GM18517 (cell line): Measurements from ENCODE around the gene CLASP1.
"Not testable (repeated sequence)": the region's sequence is repeated elsewhere in the genome, so short reads cannot be mapped to it uniquely, and the experiment has no call there.

Experiments used
- ATAC-seq: cut with Tn5 transposase; IDR thresholded peaks from one replicate; pipeline ENCODE4 v1.9.1; 2021; ENCODE audit warnings: mild to moderate bottlenecking, moderate library complexity; ENCODE audit not compliant: unreplicated experiment

The CLASP1 gene

DNA sequence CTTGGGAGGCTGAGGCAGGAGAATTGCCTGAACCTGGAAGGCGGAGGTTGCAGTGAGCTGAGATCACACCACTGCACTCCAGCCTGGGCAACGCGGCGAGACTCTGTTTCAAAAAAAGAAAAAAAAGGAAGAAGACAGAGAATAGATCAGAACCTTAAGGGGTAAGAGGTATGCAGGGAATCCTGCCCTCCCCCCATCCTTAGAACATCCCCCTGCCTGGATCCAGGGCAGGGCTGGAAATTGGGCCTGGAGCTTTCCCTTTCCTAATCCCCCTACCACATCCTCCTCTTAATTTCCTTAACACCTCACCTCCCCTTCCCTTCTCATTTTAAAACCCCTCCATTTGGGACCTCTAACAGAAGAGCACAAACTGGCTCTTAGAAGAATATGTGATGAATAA, 62.1 kb downstream of the CLASP1 start:
- ATAC-seq: no peak

DNA sequence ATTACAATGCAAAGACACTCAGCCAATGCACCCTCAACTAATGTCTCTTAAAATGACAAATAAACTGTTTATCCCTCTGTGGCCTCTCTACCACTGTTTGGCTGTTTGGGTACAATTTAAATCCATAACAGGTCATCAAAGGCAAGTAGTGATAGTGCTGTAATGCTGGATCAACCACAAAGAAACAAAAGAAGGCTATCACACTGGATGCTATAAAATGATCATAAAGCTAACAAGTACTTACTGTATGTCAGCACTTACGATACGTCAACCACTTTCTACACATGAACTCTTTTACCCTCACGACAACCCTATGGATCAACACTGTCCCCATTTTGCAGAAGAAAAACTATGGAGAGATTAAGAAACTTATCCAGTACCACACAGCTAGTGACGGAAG, 64.5 kb downstream of the CLASP1 start:
- no peak for ATAC-seq

DNA sequence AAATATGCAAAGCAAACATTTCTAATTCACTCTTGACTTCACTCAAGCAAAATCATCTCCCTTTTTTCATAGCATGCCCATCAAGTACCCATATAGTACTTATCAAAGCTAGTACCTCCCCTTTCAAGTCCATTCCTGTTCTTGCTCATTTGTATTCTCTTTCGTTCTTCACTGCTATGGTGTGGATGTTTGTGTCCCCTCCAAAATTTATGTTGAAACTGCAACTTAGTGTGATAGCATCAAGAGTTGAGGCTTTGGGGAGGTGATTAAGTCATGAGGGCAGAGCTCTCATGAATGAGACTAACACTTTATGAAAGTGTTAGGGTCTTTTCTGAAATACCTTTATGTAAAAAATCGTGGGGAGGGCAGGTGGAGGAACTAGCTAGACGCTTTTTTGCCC, 65.7 kb downstream of the CLASP1 start:
- no peak for ATAC-seq

DNA sequence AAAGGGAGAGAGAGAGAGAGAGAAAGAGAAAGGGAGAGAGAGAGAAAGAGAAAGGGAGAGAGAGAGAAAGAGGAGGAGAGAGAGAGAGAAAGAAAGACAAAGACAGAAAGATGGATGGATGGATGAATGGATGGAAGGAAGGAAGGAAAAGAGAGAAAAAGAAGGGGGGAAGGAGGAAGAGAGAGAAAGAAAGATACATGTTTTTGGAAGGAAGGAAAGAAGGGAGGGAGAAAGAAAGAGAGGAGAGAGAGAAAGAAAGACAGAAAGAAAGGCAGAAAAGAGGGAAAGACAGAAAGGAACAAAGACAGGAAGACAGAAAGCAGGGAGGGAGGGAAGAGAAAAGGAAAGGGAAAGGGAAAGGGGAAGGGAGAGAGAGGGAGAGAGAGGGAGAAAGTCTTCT, 67.0 kb downstream of the CLASP1 start:
- ATAC-seq: no peak

DNA sequence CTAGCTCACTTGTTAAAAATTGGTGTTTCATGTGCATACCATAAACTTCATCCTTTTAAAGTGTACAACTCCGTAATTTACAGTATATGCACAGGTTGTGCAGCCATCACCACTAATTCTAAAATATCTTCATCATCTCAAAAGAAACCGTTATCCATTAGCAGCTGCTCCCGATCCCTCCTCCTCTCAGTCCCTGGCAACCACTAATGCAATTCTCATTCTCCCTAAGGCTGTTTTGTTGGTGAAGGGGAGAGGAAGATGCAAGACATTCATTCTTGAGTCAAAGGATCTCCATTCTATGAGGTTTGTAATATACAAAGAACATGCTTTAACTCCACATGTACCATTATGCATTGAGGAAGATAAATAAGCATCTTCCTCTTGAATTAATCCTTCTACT, 70.0 kb downstream of the CLASP1 start:
- no peak for ATAC-seq

DNA sequence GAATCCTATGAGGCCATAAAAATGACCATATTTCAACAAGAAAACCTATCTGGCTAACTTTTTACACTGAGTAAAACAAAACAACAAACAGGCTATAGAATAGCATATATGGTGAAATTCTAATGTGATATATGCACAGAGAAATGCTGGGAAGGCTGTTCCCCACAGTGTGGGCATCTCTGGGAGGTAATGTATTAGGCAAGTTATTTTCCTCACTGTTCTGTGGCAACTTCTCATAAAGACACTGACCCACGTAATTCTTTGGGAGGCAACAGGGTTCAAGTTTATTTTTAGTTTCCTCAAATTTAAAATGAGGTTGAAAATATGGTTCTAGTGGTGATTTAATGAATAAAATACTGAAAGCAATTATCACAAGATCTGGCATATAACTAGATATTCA, 71.9 kb downstream of the CLASP1 start:
- no peak for ATAC-seq

DNA sequence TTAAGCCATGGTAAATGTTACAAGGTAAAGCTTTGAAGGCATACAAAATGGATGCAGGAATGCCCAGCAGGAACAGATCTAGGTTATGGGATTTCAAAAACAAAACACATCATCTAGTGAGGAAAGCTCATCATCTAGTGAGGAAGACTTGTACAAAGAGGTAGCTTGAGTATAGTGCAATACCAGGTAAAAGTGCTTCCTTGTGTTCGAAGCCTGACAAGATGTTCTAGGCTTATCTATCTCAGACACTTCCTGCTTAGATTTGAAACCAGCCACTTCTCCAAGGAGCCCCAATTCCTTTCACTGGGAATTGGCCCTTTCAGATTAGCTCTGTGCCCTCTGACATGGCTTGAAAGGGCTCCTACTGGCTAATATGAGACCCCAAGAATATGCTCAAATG, 73.0 kb downstream of the CLASP1 start:
- ATAC-seq: no peak

DNA sequence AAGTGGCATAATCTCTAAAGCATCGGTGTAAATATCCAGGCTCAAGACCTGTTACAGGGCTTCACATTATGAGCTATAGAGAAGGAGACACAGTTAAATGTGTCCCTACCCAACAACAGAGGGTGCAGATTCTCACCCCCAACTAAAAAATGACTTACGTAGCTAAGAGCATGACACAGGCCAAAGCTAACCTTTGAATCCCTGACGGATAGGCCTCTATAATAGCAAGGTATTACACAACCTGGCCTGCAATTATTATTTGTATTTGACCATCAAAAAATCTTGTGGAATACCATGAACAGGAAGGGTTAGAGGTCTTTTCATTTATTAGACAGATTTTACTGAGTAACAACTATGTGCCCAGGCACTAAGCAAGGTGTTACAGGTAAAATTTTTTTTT, 73.5 kb downstream of the CLASP1 start:
- no peak for ATAC-seq

DNA sequence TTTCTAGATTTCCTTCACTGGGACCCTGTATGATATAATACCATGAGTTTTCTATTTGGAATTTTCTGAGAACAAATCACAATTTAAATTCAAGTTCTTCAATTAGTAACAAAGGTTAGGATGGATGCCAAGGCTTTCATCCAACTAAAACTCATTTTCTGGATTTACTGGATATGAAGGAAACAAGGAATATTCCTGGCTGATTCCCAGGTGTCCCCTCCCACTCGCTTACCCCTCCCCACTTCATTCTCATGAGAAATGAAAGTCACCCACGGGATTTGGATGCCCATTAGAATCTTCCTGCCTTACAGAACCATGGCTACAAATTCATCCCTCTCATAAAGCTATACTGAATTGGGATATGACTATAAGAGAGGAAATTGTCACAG, 78.6 kb downstream of the CLASP1 start:
- ATAC-seq: no peak

DNA sequence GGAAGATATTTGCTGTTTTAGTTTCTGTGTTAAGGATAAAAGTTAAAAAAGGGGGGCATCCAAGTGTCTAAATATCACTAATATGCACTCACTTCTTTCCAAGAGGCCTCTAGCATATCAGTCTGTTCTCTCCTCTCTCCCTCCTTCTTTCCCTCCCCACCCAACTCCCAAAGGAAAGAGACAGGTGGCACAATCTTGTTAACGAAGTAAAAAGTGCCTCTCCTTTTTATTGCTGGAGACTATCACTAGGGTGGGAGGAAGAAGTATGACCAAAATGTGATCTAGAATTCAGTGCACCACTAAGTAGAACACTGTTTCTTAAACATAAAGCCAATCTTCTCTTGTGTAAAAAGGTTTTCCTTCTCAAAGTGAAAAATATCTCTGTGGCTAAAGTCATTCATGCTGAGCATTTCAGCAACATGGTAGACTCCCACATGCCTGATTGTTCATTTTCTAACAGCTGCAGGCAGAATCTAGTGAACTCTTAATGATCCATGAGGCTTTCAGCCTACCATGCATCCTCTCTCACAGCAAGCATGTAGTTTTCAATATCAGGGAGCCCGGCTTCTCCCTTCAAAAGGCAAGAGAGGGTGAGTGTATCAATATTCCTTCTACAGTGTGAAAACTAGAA, 79.1 kb downstream of the CLASP1 start:
- no peak for ATAC-seq

DNA sequence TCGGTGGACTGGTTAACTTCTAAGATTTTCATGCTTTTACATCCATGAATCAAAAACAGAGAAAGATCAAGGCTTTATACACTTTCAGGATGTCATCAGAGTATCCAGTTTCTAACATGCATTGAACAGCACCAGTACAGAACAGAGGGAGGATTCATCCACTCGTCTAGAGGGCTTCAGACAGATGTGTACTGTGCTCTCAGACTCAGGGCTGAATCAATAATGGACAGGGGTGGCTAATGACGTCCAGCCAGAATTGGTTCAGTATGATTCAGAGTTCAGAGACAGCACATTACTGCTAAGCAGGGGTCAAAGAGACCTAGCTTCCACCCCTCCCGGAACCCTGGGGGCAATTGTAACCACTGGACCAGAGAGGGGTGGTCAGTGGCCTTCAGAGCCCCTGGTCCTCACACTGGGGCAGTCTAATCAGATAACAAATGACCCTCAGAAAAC, 81.3 kb downstream of the CLASP1 start:
- ATAC-seq: no peak

DNA sequence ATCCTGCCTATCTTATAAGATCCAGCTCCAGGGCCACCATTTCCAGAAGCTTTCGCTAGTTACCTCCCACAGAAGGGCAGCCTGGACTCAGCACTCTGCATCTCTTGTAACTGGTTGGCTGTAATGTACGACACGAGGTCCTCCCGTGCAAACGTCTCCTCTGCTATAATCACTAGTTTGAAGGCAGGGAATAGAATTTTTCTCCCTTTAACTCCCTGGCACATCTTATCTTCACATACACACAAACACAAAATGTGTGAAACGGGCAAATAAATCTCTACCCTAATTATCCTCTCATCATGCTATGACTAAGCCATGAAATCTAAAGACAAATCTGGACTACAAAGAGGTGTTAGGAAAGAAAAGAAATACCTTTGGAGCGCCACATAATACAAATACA, 81.8 kb downstream of the CLASP1 start:
- no peak for ATAC-seq

DNA sequence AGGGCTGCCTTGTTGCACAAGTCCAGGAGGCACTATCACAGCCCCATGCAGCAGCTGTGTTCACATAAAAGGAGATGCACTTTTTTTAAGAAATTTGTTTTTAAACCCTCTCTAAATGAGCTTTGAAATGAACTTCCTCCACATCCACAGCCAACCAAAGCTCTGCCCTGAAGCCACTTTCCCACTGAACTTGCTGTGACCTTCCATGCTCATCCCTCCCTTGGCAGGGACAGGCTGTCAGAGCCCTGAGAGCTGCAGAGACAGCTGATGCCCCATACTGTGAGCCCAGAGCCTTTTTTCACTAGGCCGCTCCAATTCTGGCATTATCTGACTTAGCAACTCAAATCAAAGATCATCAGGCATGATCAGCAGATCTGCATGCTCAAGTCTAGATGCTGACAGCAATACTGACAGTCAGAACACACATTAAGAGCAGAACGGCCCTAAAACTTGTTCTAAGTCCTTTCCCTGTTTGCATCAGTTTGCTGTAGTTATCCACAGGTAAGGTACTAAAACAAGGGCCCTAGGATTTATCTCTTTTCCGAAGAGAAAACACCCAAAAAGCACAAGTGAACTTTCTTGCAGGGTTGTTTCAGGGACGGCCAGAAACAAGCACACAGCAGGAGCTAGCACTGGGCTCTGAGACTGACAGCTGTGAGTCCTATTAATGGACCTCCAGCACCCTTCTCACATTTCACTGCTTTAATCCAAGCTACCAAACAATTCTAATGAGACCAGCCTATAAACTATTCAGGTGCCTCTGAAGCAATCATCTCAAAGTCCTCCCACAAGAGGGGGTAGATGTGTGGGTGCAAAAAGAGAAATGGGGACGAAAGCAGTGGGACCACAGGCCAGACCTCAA, 83.6 kb downstream of the CLASP1 start:
- ATAC-seq: no peak

DNA sequence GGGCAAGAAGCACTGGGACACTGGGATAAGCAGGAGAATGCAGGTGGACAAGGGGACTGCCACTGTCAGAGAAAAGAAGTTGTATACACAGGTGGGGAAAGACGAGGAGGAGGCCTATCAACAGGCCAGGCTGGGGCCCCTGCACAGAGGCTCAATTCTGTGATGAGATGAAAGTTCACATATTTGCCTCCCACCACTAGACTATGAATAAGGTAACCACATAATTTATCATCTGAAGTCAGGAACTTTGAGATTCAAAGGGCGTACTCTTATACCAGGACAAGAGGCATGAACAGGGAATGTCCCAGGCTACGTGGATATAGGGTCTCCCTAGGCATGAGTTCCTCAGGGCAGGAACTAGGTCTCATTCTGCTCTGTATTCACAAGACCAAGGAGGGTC, 84.4 kb downstream of the CLASP1 start:
- no peak for ATAC-seq

DNA sequence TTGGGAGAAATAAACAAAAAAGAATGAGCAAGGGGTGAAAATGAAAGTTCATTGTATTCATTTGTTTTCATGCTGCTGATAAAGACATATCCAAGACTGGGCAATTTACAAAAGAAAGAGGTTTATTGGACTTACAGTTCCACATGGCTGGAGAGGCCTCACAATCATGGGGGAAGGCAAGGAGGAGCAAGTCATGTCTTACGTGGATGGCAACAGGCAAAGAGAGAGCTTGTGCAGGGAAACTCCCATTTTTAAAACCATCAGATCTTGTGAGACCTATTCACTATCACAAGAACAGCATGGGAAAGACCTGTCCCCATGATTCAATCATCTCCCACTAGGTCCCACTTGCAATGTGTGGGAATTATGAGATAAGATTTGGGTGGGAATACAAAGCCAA, 85.5 kb downstream of the CLASP1 start:
- not testable (repeated sequence) for ATAC-seq

DNA sequence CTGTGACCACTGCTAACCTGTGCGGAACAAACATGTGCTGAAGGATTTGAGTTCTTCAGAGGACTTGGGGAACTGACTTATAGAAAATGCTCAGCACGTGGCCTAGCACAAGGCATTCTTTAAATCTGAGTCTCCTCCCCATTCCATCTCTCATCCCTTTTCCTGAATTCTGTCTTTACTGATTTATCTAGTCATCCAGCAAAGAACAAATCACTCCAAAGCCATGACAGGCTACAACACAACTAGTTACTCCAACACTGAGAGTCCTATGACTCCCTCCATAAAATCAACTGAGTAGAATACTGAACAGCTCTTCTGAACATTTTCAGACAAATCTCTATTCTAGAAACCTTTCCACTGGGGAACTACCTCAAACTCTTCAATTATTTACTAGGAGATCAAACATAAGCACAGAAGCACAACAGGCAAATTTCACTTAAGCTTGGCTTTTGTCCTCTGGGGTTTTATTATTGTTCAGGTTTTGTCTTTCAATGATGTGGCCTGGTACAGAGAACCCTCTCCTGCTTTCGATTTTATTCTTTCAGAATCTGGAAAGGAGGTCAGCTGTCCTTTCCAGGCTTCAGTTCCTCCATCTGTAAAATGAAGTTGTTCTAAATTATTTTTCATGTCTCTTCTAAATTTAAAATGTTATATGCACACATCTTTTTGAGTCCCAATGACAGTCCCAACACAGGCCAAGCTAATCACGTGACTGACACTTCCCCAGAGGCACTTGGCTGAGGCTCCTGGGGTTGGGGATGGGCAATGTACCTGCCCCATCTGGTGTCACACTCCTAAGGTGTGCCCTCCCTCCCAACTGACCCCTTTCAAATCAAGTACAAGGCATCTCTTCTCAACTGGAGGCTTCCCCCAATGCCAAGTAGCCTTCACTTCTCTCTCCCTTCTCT, 86.7 kb downstream of the CLASP1 start:
- peak; percentile 47 for ATAC-seq

DNA sequence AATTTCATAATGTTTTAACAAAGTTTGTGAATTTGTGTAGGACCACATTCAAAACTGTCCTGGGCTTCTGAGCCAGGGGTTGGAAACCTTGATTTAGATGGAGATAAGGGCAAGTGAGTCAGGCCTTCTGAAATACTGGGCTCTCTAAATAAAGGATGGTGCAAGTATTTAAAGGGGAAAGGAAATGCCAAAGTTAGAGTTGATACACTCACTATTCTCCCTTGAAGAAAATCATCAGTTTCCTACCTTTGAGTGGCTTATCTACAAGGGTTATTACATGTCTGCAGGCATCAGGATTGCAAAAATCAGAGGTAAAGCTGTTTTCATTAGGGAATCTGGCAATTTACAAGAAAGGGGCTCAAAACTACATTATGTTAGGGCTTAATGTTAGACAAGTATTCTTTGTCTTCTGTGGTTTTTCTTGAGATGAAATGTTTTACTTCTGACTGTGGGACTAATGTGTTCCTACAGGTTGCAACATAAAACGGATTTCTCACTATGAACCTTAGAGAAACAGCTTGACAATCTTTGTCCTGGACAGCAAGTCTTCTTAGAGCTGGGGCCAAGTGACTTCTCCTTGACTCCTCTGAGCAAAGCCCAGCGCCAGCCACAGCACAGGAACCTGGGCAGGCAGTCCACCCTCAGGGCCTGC, 87.5 kb downstream of the CLASP1 start:
- ATAC-seq: no peak

DNA sequence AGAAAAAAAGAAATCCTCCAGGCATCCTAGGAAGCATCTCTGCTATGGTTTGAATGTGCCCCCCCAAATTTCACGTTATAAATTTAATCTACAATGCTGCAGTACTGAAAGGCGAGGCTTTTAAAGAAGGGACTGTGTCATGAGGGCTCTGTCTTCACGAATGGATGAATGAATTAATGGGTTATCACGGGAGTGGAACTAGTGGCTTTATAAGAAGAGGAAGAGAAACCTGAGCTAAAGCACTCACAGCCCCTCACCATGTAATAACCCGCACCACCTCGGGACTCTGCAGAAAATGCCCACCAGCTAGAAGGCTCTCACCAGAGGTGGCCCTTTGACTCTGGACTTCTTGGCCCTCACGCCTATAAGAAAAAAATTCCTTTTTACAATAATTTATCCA, 90.9 kb downstream of the CLASP1 start:
- ATAC-seq: peak; percentile 53

DNA sequence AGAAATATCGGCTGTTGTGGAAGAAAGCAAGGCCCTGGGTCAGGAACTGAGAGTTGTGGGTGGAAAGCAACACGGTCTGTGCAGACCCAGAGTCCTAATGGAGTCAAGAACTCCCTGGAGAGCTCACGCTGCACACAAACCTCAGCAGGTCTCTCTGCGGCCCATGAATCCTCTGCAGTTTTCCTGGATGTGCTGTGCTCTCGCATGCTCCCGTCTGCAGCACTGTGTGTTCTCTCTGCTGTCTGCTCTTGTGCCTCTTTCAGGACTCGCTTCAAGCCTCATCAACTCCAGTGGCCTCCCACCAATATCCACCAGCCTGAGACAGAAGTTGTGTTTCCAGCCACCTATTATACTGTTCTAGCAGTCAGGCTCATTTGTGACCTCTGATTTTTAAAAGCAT, 94.3 kb downstream of the CLASP1 start:
- no peak for ATAC-seq

DNA sequence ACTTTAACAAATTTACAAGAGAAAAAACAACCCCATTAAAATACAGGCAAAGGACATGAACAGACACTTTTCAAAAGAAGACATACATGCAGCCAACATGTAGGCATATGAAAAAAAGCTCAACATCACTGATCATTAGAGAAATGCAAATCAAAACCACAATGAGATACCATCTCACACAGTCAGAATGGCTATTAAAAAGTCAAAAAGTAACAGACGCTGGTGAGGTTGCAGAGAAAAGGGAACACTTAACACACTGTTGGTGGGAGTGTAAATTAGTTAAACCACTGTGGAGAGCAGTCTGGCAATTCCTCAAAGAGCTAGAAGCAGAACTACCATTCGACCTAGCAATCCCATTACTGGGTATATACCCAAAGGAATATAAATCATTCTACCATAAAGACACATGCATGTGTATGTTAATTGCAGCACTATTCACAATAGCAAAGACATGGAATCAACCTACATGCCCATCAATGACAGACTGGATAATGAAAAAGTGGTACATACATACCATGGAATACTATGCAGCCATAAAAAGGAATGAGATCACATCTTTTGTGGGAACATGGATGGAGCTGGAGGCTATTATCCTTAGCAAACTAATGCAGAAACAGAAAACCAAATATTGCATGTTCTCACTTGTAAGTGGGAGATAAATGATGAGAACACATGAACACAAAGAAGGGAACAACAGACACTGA, 96.6 kb downstream of the CLASP1 start:
- ATAC-seq: peak; percentile 68
